ENCODE measurements around the gene PTK6. TPM values are rescaled to one million over a fixed set of nuclear protein-coding genes. Genes with fewer than 3 reads are reported as not detected.

Gene PTK6
- total and polyA plus RNA-seq, 2 of the 13 experiments (the other 11 are each of a cell fraction or from before 2014, with no cell fraction given) = 0.08 TPM; not detected in 1

DNA sequence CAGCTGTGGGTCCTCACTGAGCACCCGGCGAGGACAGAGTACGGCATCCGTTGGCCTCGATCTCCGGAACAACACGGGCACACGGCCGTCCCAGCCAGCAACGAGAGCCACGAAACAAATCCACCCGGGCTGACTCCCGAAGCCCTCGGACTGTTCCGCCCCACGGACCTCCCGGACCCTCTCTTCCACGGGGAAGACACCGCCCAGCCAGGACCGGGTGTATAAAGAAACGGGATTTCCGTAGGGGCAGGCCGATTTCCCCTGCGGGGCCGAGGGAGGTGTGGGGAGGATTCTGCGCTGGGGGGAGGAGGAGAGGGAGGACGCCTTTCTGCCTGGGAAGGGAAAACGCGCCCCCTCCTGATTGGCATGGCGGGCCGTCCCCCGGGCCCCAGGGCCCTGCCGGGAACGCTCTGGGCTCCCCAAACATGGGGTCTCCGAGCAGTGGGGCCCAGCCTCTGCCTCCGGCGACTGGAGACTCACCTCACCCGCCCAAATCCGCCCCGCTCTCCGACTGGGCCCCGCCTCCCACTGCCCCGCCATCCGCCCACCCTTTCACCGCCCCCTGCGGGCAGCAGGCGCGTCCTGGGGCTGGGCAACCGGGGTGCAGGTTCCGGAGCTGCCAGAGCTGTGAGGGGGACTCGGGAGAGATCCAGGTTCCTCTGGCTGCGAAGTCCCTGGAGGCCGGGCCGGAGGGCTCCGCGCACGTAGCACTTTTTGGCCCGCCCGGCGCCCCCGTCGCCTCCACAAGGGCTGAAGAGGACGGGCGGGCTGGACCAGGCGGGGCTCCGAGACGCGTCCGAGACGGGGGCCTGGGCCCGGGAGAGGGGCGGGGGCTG, 17.3 kb downstream of the PTK6 start (continued):
- no peak for TF ChIP-seq ZNF781 (CRISPR knock-in tag; IDR thresholded peaks at IDR 0.05; ENCODE audit: borderline replicate concordance, not compliant biosample characterization)
- TF ChIP-seq ZNF768 (CRISPR knock-in tag; IDR thresholded peaks at IDR 0.05) = no peak
- TF ChIP-seq, protein P1, sequence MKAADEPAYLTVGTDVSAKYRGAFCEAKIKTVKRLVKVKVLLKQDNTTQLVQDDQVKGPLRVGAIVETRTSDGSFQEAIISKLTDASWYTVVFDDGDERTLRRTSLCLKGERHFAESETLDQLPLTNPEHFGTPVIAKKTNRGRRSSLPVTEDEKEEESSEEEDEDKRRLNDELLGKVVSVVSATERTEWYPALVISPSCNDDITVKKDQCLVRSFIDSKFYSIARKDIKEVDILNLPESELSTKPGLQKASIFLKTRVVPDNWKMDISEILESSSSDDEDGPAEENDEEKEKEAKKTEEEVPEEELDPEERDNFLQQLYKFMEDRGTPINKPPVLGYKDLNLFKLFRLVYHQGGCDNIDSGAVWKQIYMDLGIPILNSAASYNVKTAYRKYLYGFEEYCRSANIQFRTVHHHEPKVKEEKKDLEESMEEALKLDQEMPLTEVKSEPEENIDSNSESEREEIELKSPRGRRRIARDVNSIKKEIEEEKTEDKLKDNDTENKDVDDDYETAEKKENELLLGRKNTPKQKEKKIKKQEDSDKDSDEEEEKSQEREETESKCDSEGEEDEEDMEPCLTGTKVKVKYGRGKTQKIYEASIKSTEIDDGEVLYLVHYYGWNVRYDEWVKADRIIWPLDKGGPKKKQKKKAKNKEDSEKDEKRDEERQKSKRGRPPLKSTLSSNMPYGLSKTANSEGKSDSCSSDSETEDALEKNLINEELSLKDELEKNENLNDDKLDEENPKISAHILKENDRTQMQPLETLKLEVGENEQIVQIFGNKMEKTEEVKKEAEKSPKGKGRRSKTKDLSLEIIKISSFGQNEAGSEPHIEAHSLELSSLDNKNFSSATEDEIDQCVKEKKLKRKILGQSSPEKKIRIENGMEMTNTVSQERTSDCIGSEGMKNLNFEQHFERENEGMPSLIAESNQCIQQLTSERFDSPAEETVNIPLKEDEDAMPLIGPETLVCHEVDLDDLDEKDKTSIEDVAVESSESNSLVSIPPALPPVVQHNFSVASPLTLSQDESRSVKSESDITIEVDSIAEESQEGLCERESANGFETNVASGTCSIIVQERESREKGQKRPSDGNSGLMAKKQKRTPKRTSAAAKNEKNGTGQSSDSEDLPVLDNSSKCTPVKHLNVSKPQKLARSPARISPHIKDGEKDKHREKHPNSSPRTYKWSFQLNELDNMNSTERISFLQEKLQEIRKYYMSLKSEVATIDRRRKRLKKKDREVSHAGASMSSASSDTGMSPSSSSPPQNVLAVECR (CRISPR knock-in tag; IDR thresholded peaks at IDR 0.05; ENCODE audit: borderline replicate concordance) = no peak; the same call in 1 of the 2 replicates
- TF ChIP-seq POLR2A (IDR thresholded peaks at IDR 0.05; ENCODE audit: insufficient read depth in 1 of 2, low read depth in 2 of 2, low read length in 2 of 2) = no peak
- no peak for TF ChIP-seq ZNF343 (CRISPR knock-in tag; IDR thresholded peaks at IDR 0.05)
- no peak for TF ChIP-seq ZKSCAN5 (CRISPR knock-in tag; IDR thresholded peaks at IDR 0.05)
- TF ChIP-seq, protein P2, sequence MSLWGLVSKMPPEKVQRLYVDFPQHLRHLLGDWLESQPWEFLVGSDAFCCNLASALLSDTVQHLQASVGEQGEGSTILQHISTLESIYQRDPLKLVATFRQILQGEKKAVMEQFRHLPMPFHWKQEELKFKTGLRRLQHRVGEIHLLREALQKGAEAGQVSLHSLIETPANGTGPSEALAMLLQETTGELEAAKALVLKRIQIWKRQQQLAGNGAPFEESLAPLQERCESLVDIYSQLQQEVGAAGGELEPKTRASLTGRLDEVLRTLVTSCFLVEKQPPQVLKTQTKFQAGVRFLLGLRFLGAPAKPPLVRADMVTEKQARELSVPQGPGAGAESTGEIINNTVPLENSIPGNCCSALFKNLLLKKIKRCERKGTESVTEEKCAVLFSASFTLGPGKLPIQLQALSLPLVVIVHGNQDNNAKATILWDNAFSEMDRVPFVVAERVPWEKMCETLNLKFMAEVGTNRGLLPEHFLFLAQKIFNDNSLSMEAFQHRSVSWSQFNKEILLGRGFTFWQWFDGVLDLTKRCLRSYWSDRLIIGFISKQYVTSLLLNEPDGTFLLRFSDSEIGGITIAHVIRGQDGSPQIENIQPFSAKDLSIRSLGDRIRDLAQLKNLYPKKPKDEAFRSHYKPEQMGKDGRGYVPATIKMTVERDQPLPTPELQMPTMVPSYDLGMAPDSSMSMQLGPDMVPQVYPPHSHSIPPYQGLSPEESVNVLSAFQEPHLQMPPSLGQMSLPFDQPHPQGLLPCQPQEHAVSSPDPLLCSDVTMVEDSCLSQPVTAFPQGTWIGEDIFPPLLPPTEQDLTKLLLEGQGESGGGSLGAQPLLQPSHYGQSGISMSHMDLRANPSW (CRISPR knock-in tag; IDR thresholded peaks at IDR 0.05; ENCODE audit: borderline replicate concordance) = no peak
- TF ChIP-seq ZMYM2 (CRISPR knock-in tag; IDR thresholded peaks at IDR 0.05) = no peak
- no peak for TF ChIP-seq ZNF577 (CRISPR knock-in tag; IDR thresholded peaks at IDR 0.05; ENCODE audit: borderline replicate concordance, low read depth)
- TF ChIP-seq HOXD1 (CRISPR knock-in tag; IDR thresholded peaks at IDR 0.05) = peak; percentile 23; the same call in 1 of the 2 replicates
- TF ChIP-seq EED (CRISPR knock-in tag; IDR thresholded peaks at IDR 0.05) = peak; percentile 23; the same call in 1 of the 2 replicates
- peak; percentile 19 for TF ChIP-seq AGO2 (optimal IDR thresholded peaks at IDR 0.05; ENCODE audit: low read depth, low read length)
- no peak for TF ChIP-seq ATF7 (IDR thresholded peaks at IDR 0.05)
- no peak for TF ChIP-seq ATF7 (CRISPR knock-in tag; IDR thresholded peaks at IDR 0.05)
- no peak; a peak in 1 of 4 replicates for TF ChIP-seq KLF16 (CRISPR knock-in tag; IDR thresholded peaks at IDR 0.05)
- TF ChIP-seq ZC3H13 (CRISPR knock-in tag; IDR thresholded peaks at IDR 0.05) = no peak
- TF ChIP-seq ZNF234 (CRISPR knock-in tag; conservative IDR thresholded peaks at IDR 0.05) = no peak
- TF ChIP-seq ZNF746 (CRISPR knock-in tag; IDR thresholded peaks at IDR 0.05) = 0 out of 2 replicates have a peak, but pooled peaks have one; percentile 38
- no peak for TF ChIP-seq ZNF652 (CRISPR knock-in tag; IDR thresholded peaks at IDR 0.05; ENCODE audit: borderline replicate concordance, low read depth)
- TF ChIP-seq, protein P3, sequence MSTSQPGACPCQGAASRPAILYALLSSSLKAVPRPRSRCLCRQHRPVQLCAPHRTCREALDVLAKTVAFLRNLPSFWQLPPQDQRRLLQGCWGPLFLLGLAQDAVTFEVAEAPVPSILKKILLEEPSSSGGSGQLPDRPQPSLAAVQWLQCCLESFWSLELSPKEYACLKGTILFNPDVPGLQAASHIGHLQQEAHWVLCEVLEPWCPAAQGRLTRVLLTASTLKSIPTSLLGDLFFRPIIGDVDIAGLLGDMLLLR (CRISPR knock-in tag; IDR thresholded peaks at IDR 0.05) = no peak

All from HepG2 (cell line).